Endothelial cell (in vitro differentiated cells): Measurements from ENCODE around the gene DNAJC6. TPM values are rescaled to one million over a fixed set of nuclear protein-coding genes. Genes with fewer than 3 reads are reported as not detected.

Source experiments
- DNase-seq: peaks from one replicate; pipeline ENCODE4 v3.0.0; 2021; ENCODE audit warnings: low spot score
- H3K27ac Mint-ChIP-seq: one replicate; pipeline ENCODE4 v1.8.0; 2021; ENCODE audit warnings: mixed read lengths, inconsistent platforms; ENCODE audit not compliant: unreplicated experiment
- H3K27me3 Mint-ChIP-seq: one replicate; pipeline ENCODE4 v1.8.0; 2021; ENCODE audit warnings: mild to moderate bottlenecking, moderate library complexity, mixed read lengths, inconsistent platforms; ENCODE audit not compliant: unreplicated experiment
- H3K36me3 Mint-ChIP-seq: one replicate; pipeline ENCODE4 v1.8.0; 2021; ENCODE audit warnings: mild to moderate bottlenecking, low read depth, mixed read lengths, inconsistent platforms; ENCODE audit not compliant: unreplicated experiment
- H3K4me1 Mint-ChIP-seq: one replicate; pipeline ENCODE4 v1.8.0; 2021; ENCODE audit warnings: mild to moderate bottlenecking, mixed read lengths, inconsistent platforms; ENCODE audit not compliant: unreplicated experiment
- H3K4me3 Mint-ChIP-seq: one replicate; pipeline ENCODE4 v1.8.0; 2021; ENCODE audit warnings: mild to moderate bottlenecking, mixed read lengths, inconsistent platforms; ENCODE audit not compliant: unreplicated experiment
- H3K9me3 Mint-ChIP-seq: one replicate; pipeline ENCODE4 v1.8.0; 2021; ENCODE audit warnings: mixed read lengths, inconsistent platforms; ENCODE audit not compliant: unreplicated experiment
- CTCF ChIP-seq: fragments of 200-600 bp; sonication (generic); IDR thresholded peaks from one replicate; pipeline ENCODE4 v1.5.0; 2021; ENCODE audit warnings: antibody characterized with exemption; ENCODE audit not compliant: unreplicated experiment
- total RNA-seq: library from RNA; stranded (reverse); fragmentation: NEBNext Ultra II Directional; extraction: Animal tissue kit (Norgen Biotek cat#: 25700); gene quantifications from one replicate; pipeline ENCODE4 v1.2.1, GENCODE V29; 2021; ENCODE audit not compliant: unreplicated experiment

Gene DNAJC6
- total RNA-seq, 1 donor from 2014 or later: 3.5 TPM

GRCh38 chr1:65346190-65346589 is 36.8 kb downstream of the DNAJC6 start:
- H3K27me3 Mint-ChIP-seq: no peaks in the 10 kb centered on the region
- H3K27ac Mint-ChIP-seq: no peak overlapping the region
- TF ChIP-seq CTCF: no peak
- no peaks in the 10 kb centered on the region for H3K36me3 Mint-ChIP-seq
- no peak for DNase-seq
- no peaks in the 10 kb centered on the region for H3K9me3 Mint-ChIP-seq
- H3K4me1 Mint-ChIP-seq: no peaks in the 10 kb centered on the region
- H3K4me3 Mint-ChIP-seq: no peak overlapping the region

- Mint-ChIP-seq H3K27me3 (no peaks in the 10 kb centered on the region), H3K4me1 (no peaks in the 10 kb centered on the region), H3K36me3 (no peaks in the 10 kb centered on the region), H3K4me3 (no peak overlapping the region), H3K9me3 (no peaks in the 10 kb centered on the region), H3K27ac (no peak overlapping the region)
- no peak for TF ChIP-seq CTCF
- DNase-seq: no peak
Measured at GRCh38 chr1:65355031-65355712, 45.8 kb downstream of the DNAJC6 start.

- H3K4me1 Mint-ChIP-seq: no peaks in the 10 kb centered on the region
- no peak overlapping the region for H3K27ac Mint-ChIP-seq
- no peak for DNase-seq
- H3K9me3 Mint-ChIP-seq: no peaks in the 10 kb centered on the region
- H3K4me3 Mint-ChIP-seq: no peak overlapping the region
- TF ChIP-seq CTCF: no peak
- no peaks in the 10 kb centered on the region for H3K36me3 Mint-ChIP-seq
- H3K27me3 Mint-ChIP-seq: no peaks in the 10 kb centered on the region
Measured at GRCh38 chr1:65357291-65357960, 48.1 kb downstream of the DNAJC6 start.

- Mint-ChIP-seq H3K4me1 (no peaks in the 10 kb centered on the region), H3K36me3 (no peaks in the 10 kb centered on the region), H3K9me3 (no peaks in the 10 kb centered on the region), H3K27ac (no peak overlapping the region), H3K4me3 (no peak overlapping the region), H3K27me3 (no peaks in the 10 kb centered on the region)
- TF ChIP-seq CTCF: no peak
- no peak for DNase-seq
Measured at GRCh38 chr1:65359888-65360287, 50.5 kb downstream of the DNAJC6 start.

- Mint-ChIP-seq H3K4me1 (no peaks in the 10 kb centered on the region), H3K27ac (no peak overlapping the region), H3K36me3 (no peaks in the 10 kb centered on the region), H3K9me3 (no peaks in the 10 kb centered on the region), H3K27me3 (no peaks in the 10 kb centered on the region), H3K4me3 (no peak overlapping the region)
- DNase-seq: no peak
- no peak for TF ChIP-seq CTCF
Measured at GRCh38 chr1:65360648-65361047, 51.3 kb downstream of the DNAJC6 start.
